GM23248 (cell line): Measurements from ENCODE around the gene PTPRE. TPM values are rescaled to one million over a fixed set of nuclear protein-coding genes. Genes with fewer than 3 reads are reported as not detected.

Experiments
- DNase-seq: peaks from one replicate; pipeline ENCODE4 v3.0.0-alpha.2; 2015
- H2AFZ ChIP-seq: fragments of 200-600 bp; sonication (generic); 2 replicates; pipeline ENCODE4 v1.6.1; 2016; ENCODE audit warnings: antibody characterized with exemption
- H3F3A ChIP-seq: fragments of 200-600 bp; sonication (generic); 2 replicates; pipeline ENCODE4 v1.6.1; 2016; ENCODE audit warnings: mild to moderate bottlenecking, antibody characterized with exemption, mixed run types; ENCODE audit not compliant: insufficient read depth
- H3K27ac ChIP-seq: fragments of 200-600 bp; sonication (generic); 2 replicates; pipeline ENCODE4 v1.5.1; 2016; ENCODE audit warnings: mild to moderate bottlenecking
- H3K27me3 ChIP-seq: fragments of 200-600 bp; sonication (generic); replicated peaks from 2 replicates; pipeline ENCODE4 v1.6.1; 2016; ENCODE audit warnings: mild to moderate bottlenecking; ENCODE audit not compliant: insufficient read depth
- H3K36me3 ChIP-seq: fragments of 200-600 bp; sonication (generic); 2 replicates; pipeline ENCODE4 v1.6.1; 2016; ENCODE audit warnings: low read depth, mild to moderate bottlenecking
- H3K4me1 ChIP-seq: fragments of 200-600 bp; sonication (generic); 2 replicates; pipeline ENCODE4 v1.6.1; 2016; ENCODE audit warnings: mild to moderate bottlenecking; ENCODE audit not compliant: insufficient read depth
- H3K4me2 ChIP-seq: fragments of 200-600 bp; sonication (generic); one replicate; pipeline ENCODE4 v1.6.1; 2016; ENCODE audit warnings: mild to moderate bottlenecking; ENCODE audit not compliant: unreplicated experiment
- H3K4me3 ChIP-seq: fragments of 200-600 bp; sonication (generic); 2 replicates; pipeline ENCODE4 v1.5.1; 2016; ENCODE audit warnings: mild to moderate bottlenecking
- H3K79me2 ChIP-seq: fragments of 200-600 bp; sonication (generic); 2 replicates; pipeline ENCODE4 v1.6.1; 2016; ENCODE audit warnings: mild to moderate bottlenecking; ENCODE audit not compliant: insufficient read depth
- H3K9ac ChIP-seq: fragments of 200-600 bp; sonication (generic); 2 replicates; pipeline ENCODE4 v1.6.1; 2016; ENCODE audit warnings: mild to moderate bottlenecking
- H3K9me2 ChIP-seq: fragments of 200-600 bp; sonication (generic); 2 replicates; pipeline ENCODE4 v1.6.1; 2016; ENCODE audit warnings: mixed run types, mild to moderate bottlenecking, moderate library complexity; ENCODE audit not compliant: insufficient read depth
- H3K9me3 ChIP-seq: fragments of 200-600 bp; sonication (generic); one replicate; pipeline ENCODE4 v1.6.1; 2017; ENCODE audit warnings: low read depth
- H4K20me1 ChIP-seq: fragments of 200-600 bp; sonication (generic); 2 replicates; pipeline ENCODE4 v1.6.0; 2016; ENCODE audit not compliant: insufficient read depth
- EZH2 ChIP-seq: fragments of 200-600 bp; sonication (generic); IDR thresholded peaks from 2 replicates; pipeline ENCODE4 v1.6.1; 2018; ENCODE audit warnings: antibody characterized with exemption, mild to moderate bottlenecking; ENCODE audit not compliant: insufficient read depth, poor library complexity, severe bottlenecking
- EZH2phosphoT487 ChIP-seq: fragments of 200-600 bp; sonication (generic); IDR thresholded peaks from 2 replicates; pipeline ENCODE4 v1.6.1; 2018; ENCODE audit warnings: antibody characterized with exemption, moderate library complexity, mild to moderate bottlenecking, low read depth; ENCODE audit not compliant: insufficient read depth
- WGBS, 2 experiments: methylation state at CpG; one replicate each; pipeline ENCODE4 v1.1.6; 2015 to 2017; ENCODE audit warnings: low lambda C conversion rate in 2 of 2, low coverage in 1 of 2; ENCODE audit errors: missing lambda C conversion rate in 2 of 2; 5-methylcytosine and 5-hydroxymethylcytosine counted together
- in situ Hi-C: fragments of 300-500 bp; cut with MboI; formaldehyde crosslinking; loops from 2 replicates; pipeline ENCODE4 v1.15.0; 2020
- polyA plus RNA-seq: library from polyadenylated mRNA; unstranded; fragments of >200 nt; fragmentation: Nextera tagmentation; extraction: Ambion mirVana; gene quantifications from 2 replicates; pipeline ENCODE4 v1.2.1, GENCODE V29; 2016
- total RNA-seq: library from RNA; depleted of rRNA; stranded (reverse); fragments of >200 nt; shearing (Covaris generic); gene quantifications from 2 replicates; pipeline ENCODE4 v1.2.3, GENCODE V29; 2014

Gene PTPRE
- total and polyA plus RNA-seq, 2 experiments from 2014 or later = 2.7 to 4.7 TPM

DNA sequence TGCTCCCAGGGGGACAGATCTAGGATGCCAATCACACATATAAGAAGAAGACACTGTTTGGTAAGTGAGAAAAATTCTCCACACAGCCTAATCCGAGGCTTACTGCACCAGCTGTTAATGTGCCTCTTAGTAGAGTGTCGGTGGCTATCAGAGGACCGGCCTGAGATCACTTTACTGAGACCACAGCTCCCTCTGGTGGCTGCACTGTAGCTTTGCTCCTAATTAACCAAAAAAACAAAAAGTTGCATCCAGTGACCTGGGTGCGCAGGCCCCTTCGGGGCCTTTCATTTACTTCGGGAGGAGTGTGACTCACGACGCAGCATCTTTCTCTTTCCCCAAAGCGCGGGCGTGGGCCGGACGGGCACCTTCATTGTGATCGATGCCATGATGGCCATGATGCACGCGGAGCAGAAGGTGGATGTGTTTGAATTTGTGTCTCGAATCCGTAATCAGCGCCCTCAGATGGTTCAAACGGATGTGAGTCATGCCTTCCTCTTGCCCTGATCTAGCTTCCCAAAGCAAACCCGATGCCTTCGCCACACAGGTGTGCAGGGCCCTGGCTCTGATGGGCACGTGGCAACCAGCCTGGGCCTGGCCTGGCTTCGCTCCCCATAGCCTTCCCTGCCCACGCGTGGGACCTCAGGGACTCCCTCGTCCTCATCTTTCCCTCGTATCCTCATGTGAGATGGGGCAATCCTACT lies 162.6 kb downstream of the PTPRE start:
- no peak for TF ChIP-seq EZH2
- TF ChIP-seq EZH2phosphoT487 = no peak
- no peak overlapping the region for H3K27ac ChIP-seq
- peak; percentile 86 for DNase-seq
- no peak overlapping the region for H3K9ac ChIP-seq
- 44% methylated on average over 28 of the region's 28 CpGs for WGBS, 2 experiments
- H3K36me3 ChIP-seq = no peaks in the 10 kb centered on the region
- H3F3A ChIP-seq = 0 out of 2 replicates have a peak, but pooled peaks cover 6% of the 10 kb centered on the region
- in situ Hi-C loops = no loop called here
- no peak overlapping the region for H3K4me2 ChIP-seq
- H4K20me1 ChIP-seq = no peaks in the 10 kb centered on the region
- H3K79me2 ChIP-seq = no peaks in the 10 kb centered on the region
- no peak overlapping the region for H3K4me3 ChIP-seq
- no peaks in the 10 kb centered on the region for H3K27me3 ChIP-seq
- no peak overlapping the region for H2AFZ ChIP-seq
- no peaks in the 10 kb centered on the region for H3K9me3 ChIP-seq
- H3K9me2 ChIP-seq = no peaks in the 10 kb centered on the region
- H3K4me1 ChIP-seq = peaks cover 8% of the 10 kb centered on the region

DNA sequence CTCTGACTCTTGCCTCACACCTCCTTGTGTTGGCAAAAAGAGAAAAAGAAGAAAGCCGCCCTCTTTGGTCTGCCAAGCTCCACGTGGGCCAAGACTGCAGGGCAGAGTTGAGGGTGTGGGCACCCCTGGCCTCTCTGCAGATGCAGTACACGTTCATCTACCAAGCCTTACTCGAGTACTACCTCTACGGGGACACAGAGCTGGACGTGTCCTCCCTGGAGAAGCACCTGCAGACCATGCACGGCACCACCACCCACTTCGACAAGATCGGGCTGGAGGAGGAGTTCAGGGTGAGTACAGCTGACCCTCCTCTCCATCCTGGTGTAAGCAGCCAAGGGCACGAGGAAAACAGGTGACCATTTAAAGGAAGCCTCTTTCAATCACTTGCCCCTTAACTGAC lies 163.3 kb downstream of the PTPRE start:
- Histone ChIP-seq H3F3A (0 out of 2 replicates have a peak, but pooled peaks cover 5% of the 10 kb centered on the region), H2AFZ (no peak overlapping the region), H3K4me3 (no peak overlapping the region), H3K4me1 (peaks cover 2% of the 10 kb centered on the region), H3K9me3 (no peaks in the 10 kb centered on the region), H3K9ac (no peak overlapping the region), H3K27ac (no peak overlapping the region), H3K36me3 (no peaks in the 10 kb centered on the region), H3K79me2 (no peaks in the 10 kb centered on the region), H3K4me2 (no peak overlapping the region), H3K27me3 (no peaks in the 10 kb centered on the region), H3K9me2 (no peaks in the 10 kb centered on the region), H4K20me1 (no peaks in the 10 kb centered on the region)
- DNase-seq = no peak
- in situ Hi-C loops = no loop called here
- no peak for TF ChIP-seq EZH2phosphoT487
- TF ChIP-seq EZH2 = no peak
- 74 to 79% methylated on average over 10 of the region's 10 CpGs for WGBS, 2 experiments

DNA sequence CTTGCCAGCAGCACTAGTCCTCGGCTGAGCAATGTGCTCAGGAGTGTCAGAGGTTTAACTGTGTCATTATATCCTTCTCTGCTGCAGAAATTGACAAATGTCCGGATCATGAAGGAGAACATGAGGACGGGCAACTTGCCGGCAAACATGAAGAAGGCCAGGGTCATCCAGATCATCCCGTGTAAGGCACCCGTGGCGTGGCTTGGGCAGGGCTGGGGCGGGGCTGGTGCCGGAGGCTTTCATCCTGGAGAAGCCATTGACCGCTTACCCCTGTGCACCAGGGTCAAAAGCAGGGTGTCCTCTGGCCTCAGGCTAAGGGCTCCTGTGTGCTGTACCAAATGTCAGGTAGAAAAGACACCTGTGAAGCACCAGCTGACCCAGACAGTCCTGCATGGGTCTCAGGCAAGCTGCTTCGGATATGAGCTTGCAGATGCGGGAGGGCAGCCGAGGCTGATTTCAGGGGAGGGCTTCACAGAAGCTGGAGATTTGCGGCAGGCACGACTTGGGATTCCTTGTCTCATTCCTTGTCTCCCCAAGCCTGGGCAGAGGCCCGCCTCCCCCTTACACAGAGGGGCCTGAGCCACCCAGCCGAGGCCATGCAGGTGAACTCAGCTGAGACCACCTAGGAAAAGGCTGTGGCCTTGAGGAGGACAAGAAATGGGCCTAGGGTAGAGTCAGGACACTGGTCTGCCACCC lies 164.0 kb downstream of the PTPRE start:
- Histone ChIP-seq H3K4me1 (no peaks in the 10 kb centered on the region), H4K20me1 (no peaks in the 10 kb centered on the region), H3K36me3 (no peaks in the 10 kb centered on the region), H3K79me2 (no peaks in the 10 kb centered on the region), H3K27ac (no peak overlapping the region), H3K9me3 (no peaks in the 10 kb centered on the region), H3F3A (no peaks in the 10 kb centered on the region), H3K4me3 (no peak overlapping the region), H3K9me2 (no peaks in the 10 kb centered on the region), H2AFZ (no peak overlapping the region), H3K9ac (no peak overlapping the region), H3K27me3 (no peaks in the 10 kb centered on the region), H3K4me2 (no peak overlapping the region)
- TF ChIP-seq EZH2 (no peak), EZH2phosphoT487 (no peak)
- in situ Hi-C loops = no loop called here
- 77 to 83% methylated on average over 16 to 17 of the region's 17 CpGs for WGBS, 2 experiments
- DNase-seq = no peak

DNA sequence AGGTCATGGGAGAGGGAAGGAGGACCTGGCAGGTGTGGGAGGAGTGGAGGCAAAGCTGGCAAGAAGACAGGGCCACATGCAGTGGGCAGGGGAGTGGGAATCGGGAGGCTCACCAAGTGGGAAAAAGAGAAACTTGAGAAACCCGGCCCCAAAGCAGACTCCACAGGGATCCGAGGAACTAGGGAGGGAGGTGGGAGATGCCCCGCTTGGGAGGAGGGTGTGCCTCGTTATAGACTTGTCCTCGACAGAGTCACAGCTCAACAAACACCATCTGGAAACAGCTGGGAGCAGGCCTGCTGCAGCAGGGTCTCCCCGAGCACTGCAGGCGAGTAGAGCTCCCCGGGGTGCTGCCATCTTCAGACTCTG lies 164.5 kb downstream of the PTPRE start:
- no peaks in the 10 kb centered on the region for H3K36me3 ChIP-seq
- in situ Hi-C loops = no loop called here
- no peak overlapping the region for H3K4me3 ChIP-seq
- no peaks in the 10 kb centered on the region for H3K79me2 ChIP-seq
- WGBS, 2 experiments = 41 to 50% methylated on average over 9 of the region's 9 CpGs
- H3K9me3 ChIP-seq = no peaks in the 10 kb centered on the region
- H4K20me1 ChIP-seq = no peaks in the 10 kb centered on the region
- no peak overlapping the region for H2AFZ ChIP-seq
- no peaks in the 10 kb centered on the region for H3K4me1 ChIP-seq
- no peak overlapping the region for H3K9ac ChIP-seq
- no peak for DNase-seq
- TF ChIP-seq EZH2 (no peak), EZH2phosphoT487 (no peak)
- H3K27me3 ChIP-seq = no peaks in the 10 kb centered on the region
- H3F3A ChIP-seq = no peaks in the 10 kb centered on the region
- no peaks in the 10 kb centered on the region for H3K9me2 ChIP-seq
- no peak overlapping the region for H3K4me2 ChIP-seq
- no peak overlapping the region for H3K27ac ChIP-seq
